Breast epithelium (tissue), 3 donors: ENCODE measurements around the gene TGFBI.

Experiments
- CTCF ChIP-seq, 3 donors: fragments of 450-650 bp; IDR thresholded peaks; one replicate each; pipeline ENCODE4 v1.5.1; 2016 to 2017; ENCODE audit warnings: antibody characterized with exemption in 3 of 3, mild to moderate bottlenecking in 3 of 3, moderate library complexity in 3 of 3
- POLR2A ChIP-seq: fragments of 450-650 bp; IDR thresholded peaks from one replicate; pipeline ENCODE4 v1.6.1; 2016; ENCODE audit warnings: antibody characterized with exemption, mild to moderate bottlenecking, moderate library complexity
- POLR2AphosphoS5 ChIP-seq, 3 donors: sonication (generic); formaldehyde crosslinking; IDR thresholded peaks; one replicate each; pipeline ENCODE4 v1.6.1; 2017; ENCODE audit warnings: antibody characterized with exemption in 3 of 3

GRCh38 chr5:136040746-136041415, 12.1 kb downstream of the TGFBI start:
- no peak for TF ChIP-seq POLR2AphosphoS5 (IDR thresholded peaks at IDR 0.05)
- TF ChIP-seq CTCF (IDR thresholded peaks at IDR 0.05): no peak
- no peak for TF ChIP-seq POLR2A
